ENCODE measurements around the gene DES. TPM values are rescaled to one million over a fixed set of nuclear protein-coding genes. Genes with fewer than 3 reads are reported as not detected.

DES gene
- total RNA-seq, 2 donors from 2014 or later: 1.1 to 3.5 TPM

GRCh38 chr2:219464286-219465032, 46.3 kb downstream of the DES start:
- Histone ChIP-seq H3K9ac (ENCODE audit: extremely low read depth, low read length, poor library complexity, severe bottlenecking) (no peak overlapping the region), H3K36me3 (ENCODE audit: control insufficient read depth, insufficient read depth, low read length) (no peaks in the 10 kb centered on the region), H3K9me3 (ENCODE audit: control insufficient read depth, low read length) (no peaks in the 10 kb centered on the region), H3K4me3 (ENCODE audit: low read length) (no peak overlapping the region), H3K27ac (ENCODE audit: low read depth, low read length) (no peak overlapping the region), H3K4me1 (ENCODE audit: control insufficient read depth, insufficient read depth, low read length) (peaks cover 9% of the 10 kb centered on the region), H3K27me3 (ENCODE audit: control insufficient read depth, insufficient read depth, low read length, poor library complexity, severe bottlenecking) (no peaks in the 10 kb centered on the region)
- WGBS, 2 experiments (ENCODE audit: insufficient coverage in 1 of 2, insufficient read length in 1 of 2): 92 to 94% methylated on average over 17 to 21 of the region's 21 CpGs
- Mint-ChIP-seq H3K27me3 (ENCODE audit: insufficient read depth) (no peaks in the 10 kb centered on the region), H3K9me3 (no peaks in the 10 kb centered on the region), H3K36me3 (ENCODE audit: low read depth) (peaks cover 4% of the 10 kb centered on the region), H3K27ac (no peak overlapping the region), H3K4me1 (peaks cover 12% of the 10 kb centered on the region), H3K4me3 (no peak overlapping the region)
- no peak for DNase-seq
- TF ChIP-seq CTCF (conservative IDR thresholded peaks at IDR 0.05): peak; percentile 31

GRCh38 chr2:219465659-219466561, 47.7 kb downstream of the DES start:
- H3K36me3 Mint-ChIP-seq (ENCODE audit: low read depth): peaks cover 4% of the 10 kb centered on the region
- no peak for DNase-seq
- 90 to 92% methylated on average over 35 to 47 of the region's 47 CpGs for WGBS, 2 experiments (ENCODE audit: insufficient coverage in 1 of 2, insufficient read length in 1 of 2)
- no peak overlapping the region for H3K27ac Mint-ChIP-seq
- no peak for TF ChIP-seq CTCF (conservative IDR thresholded peaks at IDR 0.05)
- no peaks in the 10 kb centered on the region for H3K9me3 ChIP-seq (ENCODE audit: control insufficient read depth, low read length)
- peaks cover 5% of the 10 kb centered on the region for H3K4me1 Mint-ChIP-seq
- no peaks in the 10 kb centered on the region for H3K9me3 Mint-ChIP-seq
- H3K27me3 ChIP-seq (ENCODE audit: control insufficient read depth, insufficient read depth, low read length, poor library complexity, severe bottlenecking): no peaks in the 10 kb centered on the region
- no peaks in the 10 kb centered on the region for H3K4me1 ChIP-seq (ENCODE audit: control insufficient read depth, insufficient read depth, low read length)
- no peak overlapping the region for H3K27ac ChIP-seq (ENCODE audit: low read depth, low read length)
- no peaks in the 10 kb centered on the region for H3K36me3 ChIP-seq (ENCODE audit: control insufficient read depth, insufficient read depth, low read length)
- no peak overlapping the region for H3K4me3 Mint-ChIP-seq
- H3K9ac ChIP-seq (ENCODE audit: extremely low read depth, low read length, poor library complexity, severe bottlenecking): no peak overlapping the region
- no peak overlapping the region for H3K4me3 ChIP-seq (ENCODE audit: low read length)
- no peaks in the 10 kb centered on the region for H3K27me3 Mint-ChIP-seq (ENCODE audit: insufficient read depth)

GRCh38 chr2:219466816-219467735, 48.9 kb downstream of the DES start:
- Mint-ChIP-seq H3K4me1 (no peaks in the 10 kb centered on the region), H3K9me3 (no peaks in the 10 kb centered on the region), H3K4me3 (no peak overlapping the region), H3K36me3 (ENCODE audit: low read depth) (peaks cover 4% of the 10 kb centered on the region), H3K27me3 (ENCODE audit: insufficient read depth) (no peaks in the 10 kb centered on the region), H3K27ac (no peak overlapping the region)
- WGBS, 2 experiments (ENCODE audit: insufficient coverage in 1 of 2, insufficient read length in 1 of 2): 89 to 90% methylated on average over 19 to 28 of the region's 28 CpGs
- Histone ChIP-seq H3K9me3 (ENCODE audit: control insufficient read depth, low read length) (no peaks in the 10 kb centered on the region), H3K9ac (ENCODE audit: extremely low read depth, low read length, poor library complexity, severe bottlenecking) (no peak overlapping the region), H3K27ac (ENCODE audit: low read depth, low read length) (no peak overlapping the region), H3K27me3 (ENCODE audit: control insufficient read depth, insufficient read depth, low read length, poor library complexity, severe bottlenecking) (no peaks in the 10 kb centered on the region), H3K4me3 (ENCODE audit: low read length) (no peak overlapping the region), H3K4me1 (ENCODE audit: control insufficient read depth, insufficient read depth, low read length) (no peaks in the 10 kb centered on the region), H3K36me3 (ENCODE audit: control insufficient read depth, insufficient read depth, low read length) (no peaks in the 10 kb centered on the region)
- no peak for TF ChIP-seq CTCF (conservative IDR thresholded peaks at IDR 0.05)
- no peak for DNase-seq

Data from endodermal cell (in vitro differentiated cells).